Kidney tubule cell (primary cell): ENCODE measurements around the gene EXOG.
"Not testable (repeated sequence)": the region's sequence is repeated elsewhere in the genome, so short reads cannot be mapped to it uniquely, and the experiment has no call there.

Experiments
- DNase-seq: peaks from one replicate; pipeline ENCODE4 v3.0.0-alpha.2; 2018; ENCODE audit warnings: low spot score

Gene EXOG

DNA sequence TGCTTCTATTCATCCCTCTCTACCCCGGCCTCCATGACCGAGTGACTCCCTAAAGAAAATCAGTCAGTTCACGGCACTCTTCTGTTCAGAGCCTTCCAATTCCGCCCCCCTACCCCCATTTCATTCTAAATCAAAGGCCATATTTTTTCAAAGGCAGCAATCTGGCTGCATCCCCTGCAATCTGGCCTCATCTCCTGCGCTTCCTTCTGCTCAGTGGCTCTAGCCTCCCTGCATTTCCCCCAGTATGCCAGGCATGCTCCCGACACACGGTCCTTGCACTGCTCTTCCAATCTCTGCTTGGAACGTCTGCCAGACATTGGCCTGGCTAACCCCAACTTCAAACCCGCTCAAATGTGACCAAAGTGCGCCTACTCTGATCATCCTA lies 67.7 kb downstream of the EXOG start:
- DNase-seq: no peak

- DNase-seq: no peak
These were observed 68.6 kb downstream of the EXOG start for GRCh38 chr3:38564631-38565338.

DNA sequence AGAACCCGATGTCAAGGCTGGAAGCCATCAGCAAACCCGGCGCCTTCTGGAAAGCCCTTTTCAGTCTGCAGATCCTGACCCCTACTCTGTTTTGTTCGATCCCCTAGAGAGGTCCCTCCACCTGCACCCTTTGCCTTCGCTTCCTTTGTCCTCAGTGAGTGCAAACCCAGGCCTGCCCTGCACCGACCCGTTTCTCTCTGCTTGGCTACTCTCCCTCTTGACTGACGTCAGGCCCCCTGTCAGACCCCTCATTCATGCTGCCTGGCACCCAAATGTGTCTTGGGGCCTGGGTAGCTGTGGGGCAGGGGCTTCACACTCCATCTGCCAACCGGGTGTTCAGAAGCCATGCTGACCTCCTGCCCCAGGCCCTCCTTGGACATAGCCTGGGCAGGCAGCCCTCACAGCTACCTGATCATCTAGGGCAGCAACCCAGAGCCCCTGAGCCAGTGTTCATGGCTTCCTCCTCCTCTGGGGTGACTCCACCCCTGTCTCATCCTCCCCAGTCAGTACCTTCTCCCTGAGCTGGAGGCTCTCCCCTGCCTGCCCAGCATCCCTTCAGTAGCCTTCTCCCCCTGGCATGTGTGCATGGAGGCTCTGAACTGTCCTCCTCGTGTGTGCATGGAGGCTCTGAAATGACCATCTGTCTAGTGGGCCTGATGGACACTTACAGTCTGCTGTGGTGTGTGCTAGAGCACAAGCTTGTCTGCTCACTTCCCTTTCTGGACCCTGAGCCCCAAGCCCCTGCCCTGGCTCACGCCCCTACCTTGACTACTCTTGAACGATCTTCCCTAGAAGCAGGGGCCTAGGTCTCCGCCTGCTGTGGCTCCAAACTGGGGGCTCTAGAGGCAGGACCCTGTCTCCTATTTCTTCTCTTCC lies 69.4 kb downstream of the EXOG start:
- DNase-seq: no peak

DNA sequence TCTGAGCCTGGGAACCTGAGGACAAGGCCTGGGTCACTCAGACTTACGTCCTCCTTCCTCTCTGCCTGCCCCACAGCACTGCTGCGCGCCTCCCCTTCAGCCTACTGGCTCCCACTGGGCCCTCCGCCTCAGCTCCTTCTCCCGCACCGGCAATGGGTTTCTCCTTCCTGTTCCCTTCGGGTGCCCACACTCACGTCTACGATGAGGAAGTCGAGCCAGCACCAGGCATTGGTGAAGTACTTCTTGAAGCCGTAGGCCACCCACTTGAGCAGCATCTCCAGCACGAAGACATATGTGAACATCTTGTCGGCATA lies 70.0 kb downstream of the EXOG start:
- no peak for DNase-seq

DNA sequence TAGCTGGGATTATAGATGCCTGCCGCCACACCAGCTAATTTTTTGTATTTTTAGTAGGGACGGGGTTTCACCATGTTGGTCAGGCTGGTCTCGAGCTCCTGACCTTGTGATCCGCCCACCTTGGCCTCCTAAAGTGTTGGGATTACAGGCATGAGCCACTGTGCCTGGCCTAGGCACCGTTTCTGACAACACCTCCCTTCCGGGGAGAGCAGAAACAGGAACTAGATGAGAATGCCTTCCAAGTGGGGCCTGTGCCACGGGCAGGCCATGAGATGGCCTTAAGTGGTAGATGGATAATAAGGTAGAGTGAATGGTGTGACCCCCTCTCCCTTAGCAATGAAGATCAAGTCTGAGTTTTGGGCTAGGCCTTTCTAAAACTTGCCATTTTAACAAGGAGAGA lies 70.7 kb downstream of the EXOG start:
- not testable (repeated sequence) for DNase-seq

DNA sequence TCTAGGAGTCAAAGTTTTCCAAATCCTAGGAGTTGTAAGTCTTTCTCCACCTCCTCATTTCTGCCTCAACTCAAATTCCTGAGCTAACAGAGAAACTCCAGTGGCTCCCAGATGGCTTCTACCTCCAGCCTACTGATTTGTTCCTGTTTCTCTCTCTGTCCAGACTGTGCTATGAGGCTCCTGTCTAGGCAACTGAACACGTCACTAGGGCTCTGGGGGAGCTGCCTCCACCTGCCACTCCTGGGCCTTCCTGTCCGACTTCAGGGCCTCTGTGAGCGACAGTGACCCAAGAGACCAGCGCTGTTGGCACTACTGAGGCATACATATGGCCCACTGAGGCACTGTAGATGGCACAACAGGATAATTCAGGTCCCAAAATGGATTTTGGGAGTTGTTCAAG lies 71.4 kb downstream of the EXOG start:
- no peak for DNase-seq

DNA sequence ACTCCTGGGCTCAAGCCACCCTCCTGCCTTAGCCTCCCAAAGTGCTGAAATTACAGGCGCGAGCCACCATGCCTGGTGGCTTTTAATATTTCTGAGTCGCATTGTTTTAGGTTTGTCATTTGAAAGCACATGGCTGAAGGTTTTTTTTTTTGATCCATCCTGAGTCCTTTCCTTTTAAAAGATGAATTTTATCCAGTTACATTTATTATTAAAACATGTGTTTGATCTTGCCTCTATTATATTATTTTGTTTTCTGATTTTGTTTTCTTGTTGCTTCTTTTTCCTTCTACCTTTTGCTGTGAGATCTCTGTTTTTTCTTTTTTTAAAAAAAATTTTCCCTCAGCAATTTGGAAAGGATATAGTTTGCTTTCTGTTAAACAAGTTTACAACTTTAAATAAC lies 77.0 kb downstream of the EXOG start:
- no peak for DNase-seq

DNA sequence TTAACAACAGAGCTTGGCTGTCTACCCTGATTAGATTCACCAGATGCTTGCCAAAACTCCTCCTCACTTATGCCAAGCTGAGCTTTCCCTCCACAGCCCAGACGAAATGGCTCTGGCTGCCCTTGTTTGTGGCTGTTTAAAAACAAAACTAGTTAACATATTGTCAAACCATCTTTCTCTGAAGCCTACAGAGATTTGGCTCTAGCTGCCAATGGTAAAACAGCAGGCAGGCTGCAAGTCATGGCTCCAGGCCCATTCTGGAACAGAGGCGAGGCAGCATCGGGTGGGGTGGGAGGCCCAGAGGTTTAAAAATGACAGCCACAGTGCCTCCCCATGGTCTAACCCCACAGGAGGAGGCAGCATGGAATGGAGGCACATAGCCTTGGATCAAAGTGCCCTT lies 77.4 kb downstream of the EXOG start:
- no peak for DNase-seq

- peak; percentile 3 for DNase-seq
These were observed 78.5 kb downstream of the EXOG start for GRCh38 chr3:38574411-38575278.

- DNase-seq: no peak
These were observed 79.2 kb downstream of the EXOG start for GRCh38 chr3:38575279-38575843.
